Body of pancreas (tissue), 4 donors: ENCODE measurements around the gene MDN1.

Experiments used
- POLR2A ChIP-seq, 3 donors: fragments of 450-650 bp; IDR thresholded peaks; one replicate each; pipeline ENCODE4 v1.6.1; 2016; ENCODE audit warnings: antibody characterized with exemption in 3 of 3, mild to moderate bottlenecking in 2 of 3
- TF ChIP-seq, protein P1 (sequence below), 7 experiments: fragments of 450-650 bp in 4 of 7; fragments of 200-600 bp in 3 of 7; sonication (generic) in 3 of 7; IDR thresholded peaks; one replicate each; pipeline ENCODE4 v1.5.1; 2016 to 2019; ENCODE audit warnings: antibody characterized with exemption in 7 of 7

- TF ChIP-seq, protein P1, sequence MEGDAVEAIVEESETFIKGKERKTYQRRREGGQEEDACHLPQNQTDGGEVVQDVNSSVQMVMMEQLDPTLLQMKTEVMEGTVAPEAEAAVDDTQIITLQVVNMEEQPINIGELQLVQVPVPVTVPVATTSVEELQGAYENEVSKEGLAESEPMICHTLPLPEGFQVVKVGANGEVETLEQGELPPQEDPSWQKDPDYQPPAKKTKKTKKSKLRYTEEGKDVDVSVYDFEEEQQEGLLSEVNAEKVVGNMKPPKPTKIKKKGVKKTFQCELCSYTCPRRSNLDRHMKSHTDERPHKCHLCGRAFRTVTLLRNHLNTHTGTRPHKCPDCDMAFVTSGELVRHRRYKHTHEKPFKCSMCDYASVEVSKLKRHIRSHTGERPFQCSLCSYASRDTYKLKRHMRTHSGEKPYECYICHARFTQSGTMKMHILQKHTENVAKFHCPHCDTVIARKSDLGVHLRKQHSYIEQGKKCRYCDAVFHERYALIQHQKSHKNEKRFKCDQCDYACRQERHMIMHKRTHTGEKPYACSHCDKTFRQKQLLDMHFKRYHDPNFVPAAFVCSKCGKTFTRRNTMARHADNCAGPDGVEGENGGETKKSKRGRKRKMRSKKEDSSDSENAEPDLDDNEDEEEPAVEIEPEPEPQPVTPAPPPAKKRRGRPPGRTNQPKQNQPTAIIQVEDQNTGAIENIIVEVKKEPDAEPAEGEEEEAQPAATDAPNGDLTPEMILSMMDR (IDR thresholded peaks at IDR 0.05): no peak
- no peak for TF ChIP-seq POLR2A (IDR thresholded peaks at IDR 0.05)
Observed at GRCh38 chr6:89679215-89680120, 140.1 kb downstream of the MDN1 start.
